ENCODE measurements around the gene PLP1.
"Not testable (repeated sequence)": the region's sequence is repeated elsewhere in the genome, so short reads cannot be mapped to it uniquely, and the experiment has no call there.

Gene PLP1, protein sequence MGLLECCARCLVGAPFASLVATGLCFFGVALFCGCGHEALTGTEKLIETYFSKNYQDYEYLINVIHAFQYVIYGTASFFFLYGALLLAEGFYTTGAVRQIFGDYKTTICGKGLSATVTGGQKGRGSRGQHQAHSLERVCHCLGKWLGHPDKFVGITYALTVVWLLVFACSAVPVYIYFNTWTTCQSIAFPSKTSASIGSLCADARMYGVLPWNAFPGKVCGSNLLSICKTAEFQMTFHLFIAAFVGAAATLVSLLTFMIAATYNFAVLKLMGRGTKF

DNA sequence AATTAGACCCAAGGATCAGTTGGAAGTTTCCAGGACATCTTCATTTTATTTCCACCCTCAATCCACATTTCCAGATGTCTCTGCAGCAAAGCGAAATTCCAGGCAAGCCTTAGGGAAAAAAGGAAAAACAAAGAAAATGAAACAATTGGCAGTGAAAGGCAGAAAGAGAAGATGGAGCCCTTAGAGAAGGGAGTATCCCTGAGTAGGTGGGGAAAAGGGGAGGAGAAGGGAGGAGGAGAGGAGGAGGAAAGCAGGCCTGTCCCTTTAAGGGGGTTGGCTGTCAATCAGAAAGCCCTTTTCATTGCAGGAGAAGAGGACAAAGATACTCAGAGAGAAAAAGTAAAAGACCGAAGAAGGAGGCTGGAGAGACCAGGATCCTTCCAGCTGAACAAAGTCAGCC, at the start of gene PLP1:
PLP1 (plus strand) TSS at position 295 of the 400 bp plus-strand sequence. CDS start 156 bp downstream, outside the sequence.
- no peak for DNase-seq

DNA sequence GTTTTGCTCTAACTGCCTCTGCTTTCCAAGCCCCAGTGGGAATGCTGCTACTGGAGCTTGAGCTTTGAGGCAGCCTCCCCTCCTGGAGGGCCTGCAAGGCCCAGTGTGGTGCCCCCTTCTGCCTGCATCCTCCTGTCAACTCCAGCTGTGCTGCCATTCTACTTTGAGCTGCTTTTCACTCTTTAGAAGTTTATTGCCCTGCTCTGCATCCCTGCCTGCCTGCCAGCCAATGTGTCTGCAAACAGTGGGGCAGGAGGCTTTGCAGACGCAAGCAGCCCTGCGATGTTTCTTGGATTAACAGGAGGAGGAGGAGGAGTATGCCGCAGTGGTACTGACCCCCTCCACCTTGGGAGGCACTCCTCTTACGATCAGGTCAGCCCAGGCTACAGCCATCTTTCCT, 49.5 kb upstream of the PLP1 start:
- no peak for DNase-seq

DNA sequence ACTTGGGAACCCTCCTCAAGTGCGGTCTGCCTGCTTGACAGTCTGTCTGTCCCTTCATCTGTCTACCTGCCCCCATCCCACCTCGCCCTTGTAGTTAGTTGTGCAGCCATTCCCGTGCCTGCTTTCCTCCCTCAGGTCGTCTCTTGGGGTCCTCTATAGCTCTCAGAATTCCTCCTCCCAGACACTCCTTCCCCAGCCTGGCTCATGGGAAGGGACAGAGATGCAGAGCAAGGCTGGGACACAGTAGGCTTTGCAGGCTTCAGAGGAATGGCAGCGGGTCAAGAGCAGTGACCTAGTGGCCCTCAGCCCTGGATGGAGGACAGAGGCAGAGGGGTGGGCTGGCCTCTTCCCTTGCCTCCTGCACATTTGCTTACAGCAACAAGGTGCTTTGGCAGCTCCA, 47.6 kb upstream of the PLP1 start:
- no peak for DNase-seq

DNA sequence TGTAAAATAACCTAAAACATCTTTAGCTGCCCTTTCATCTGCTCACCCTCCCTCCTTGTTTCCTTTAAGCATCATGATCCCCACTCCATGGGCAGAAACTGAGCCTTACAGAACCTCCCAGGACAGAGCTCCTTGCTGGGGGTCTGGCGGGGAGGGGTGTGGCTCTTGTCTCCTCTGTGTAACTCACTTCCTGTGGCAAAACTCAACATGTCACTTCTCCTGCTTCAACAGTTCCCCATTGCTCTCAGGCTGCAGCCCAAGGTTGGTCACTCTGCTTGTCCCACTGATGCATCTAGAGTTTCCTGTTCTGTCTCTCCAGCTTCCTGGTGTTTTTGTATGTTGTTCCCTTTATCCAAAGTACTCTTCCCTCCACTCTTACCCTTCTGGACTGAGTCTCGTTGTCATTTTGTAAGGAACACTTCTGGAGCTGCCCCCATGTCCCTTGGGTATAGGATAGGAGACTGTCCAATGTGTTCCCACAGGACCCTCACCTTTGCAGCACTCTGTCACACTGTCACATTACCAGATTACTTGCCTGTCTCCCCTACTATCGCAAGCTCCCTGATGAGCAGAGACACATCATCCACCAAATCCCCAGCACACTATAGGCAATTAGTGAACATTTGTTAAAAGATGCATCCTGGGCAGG, 46.4 kb upstream of the PLP1 start:
- DNase-seq = no peak

DNA sequence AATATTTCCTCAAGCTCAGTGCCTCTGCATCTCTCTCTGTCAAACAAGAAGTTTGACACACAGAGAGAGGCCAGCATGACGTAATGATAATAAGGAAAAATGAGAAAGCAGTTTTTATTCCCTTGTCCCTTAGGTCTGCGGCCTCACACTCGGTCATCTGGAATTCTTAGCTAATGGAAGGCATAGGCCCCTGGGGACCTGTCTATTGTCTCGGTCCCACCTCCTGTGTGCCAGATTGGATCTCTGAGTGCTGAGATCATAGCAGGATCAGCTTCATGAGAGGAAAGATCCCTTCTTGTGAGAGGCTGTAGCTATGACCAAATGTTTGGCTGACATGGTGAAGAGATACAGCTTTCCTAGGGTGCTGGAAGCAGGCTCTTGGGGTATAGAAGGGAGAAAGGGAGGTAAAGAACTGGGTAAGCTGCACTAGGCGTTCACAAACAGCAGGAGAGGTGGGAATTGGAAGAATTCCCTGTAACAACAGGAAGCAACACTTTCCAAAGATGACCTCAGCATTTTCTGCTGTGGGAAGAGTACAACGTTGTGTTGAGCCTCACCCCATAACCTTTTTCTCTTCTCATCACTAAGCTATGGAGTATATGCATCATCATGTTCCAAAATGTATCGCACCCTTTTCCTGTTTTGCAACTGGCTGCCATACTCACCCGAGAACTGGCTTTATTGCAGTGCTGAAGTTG, 45.7 kb upstream of the PLP1 start:
- peak; percentile 86 for DNase-seq

DNA sequence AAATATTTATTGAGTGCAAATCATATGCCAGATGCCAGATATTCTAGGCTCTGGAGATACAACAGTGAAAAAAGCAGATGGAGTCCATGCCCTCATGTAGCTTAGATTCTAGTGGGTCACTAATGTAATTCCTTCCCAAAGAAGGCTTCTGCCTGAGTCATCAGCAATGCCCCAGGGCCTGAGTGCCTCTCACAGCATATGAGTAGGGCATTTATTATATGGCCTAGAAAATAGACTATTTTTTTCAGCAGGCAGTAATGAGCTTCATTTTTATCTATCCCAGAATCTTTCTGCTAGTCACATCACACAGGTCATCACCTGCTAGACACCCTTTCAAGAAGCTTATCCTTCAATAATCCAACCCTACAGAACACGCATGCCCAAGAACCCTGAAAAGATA, 43.6 kb upstream of the PLP1 start:
- DNase-seq = no peak

DNA sequence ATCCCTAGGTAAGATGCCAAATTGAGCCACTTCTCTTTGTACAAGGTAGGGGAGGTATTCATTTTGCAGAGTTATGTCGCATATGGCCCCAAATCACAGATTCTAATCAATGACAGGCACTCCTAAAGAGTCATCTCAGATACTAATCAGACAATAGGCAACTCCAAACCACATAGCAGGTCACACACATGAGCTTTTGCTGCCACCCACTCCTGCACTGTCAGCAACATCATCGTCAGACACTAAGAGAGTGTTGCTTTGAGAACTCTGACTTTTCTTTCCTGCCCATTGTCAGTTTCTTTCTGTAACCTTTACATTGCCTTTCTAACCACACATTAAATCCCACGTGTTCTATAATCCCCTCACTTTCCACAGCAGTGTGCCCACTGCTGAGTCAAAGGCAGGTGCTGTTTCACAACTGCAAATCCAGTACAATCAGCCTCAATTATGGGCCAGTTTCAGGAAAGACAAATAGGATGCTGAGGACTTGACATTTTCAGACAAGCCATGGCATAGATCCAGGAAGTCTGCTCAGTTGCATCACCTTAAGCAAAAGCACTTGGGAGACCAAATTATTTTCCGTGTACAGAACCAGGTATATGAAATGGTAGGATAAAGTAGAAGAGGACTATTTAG, 42.4 kb upstream of the PLP1 start:
- DNase-seq = no peak

DNA sequence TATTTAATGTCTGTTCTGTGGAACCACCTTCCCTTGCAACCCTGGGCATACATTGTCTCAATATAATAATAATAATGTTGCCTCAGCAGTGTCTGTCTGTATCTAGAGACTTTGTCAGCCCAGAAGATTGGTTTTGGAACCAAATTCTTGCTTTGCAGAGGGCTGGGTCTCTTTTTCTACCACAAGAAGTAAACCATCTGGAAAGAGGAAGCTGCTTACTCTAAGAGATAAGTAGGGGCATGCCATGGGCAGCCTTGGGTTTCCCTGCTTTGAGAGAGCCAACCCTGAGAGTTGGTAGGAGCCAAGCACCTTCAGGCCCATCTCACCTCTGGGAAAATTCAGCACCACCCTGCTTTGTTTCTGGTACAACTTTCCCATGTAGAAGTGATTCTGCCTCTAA, 38.9 kb upstream of the PLP1 start:
- DNase-seq = no peak

DNA sequence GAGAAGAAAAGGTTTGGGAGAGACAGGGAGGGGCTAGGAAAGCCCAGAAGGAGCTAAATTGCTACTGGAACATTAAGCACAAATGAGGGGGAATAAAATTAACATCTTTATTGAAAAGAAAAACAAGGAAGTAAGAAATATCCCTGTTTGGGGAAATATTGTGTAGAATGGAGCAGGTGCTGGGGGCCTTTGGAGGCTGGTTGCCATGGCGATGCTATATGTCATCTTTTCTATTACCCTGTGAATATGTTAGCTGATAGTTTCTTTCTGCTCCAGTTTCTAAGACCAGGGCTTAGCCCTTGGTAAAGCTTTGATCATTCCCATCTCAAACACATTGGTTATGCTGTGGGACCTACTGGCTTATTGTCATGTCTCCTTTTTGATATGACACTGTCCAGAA, 37.2 kb upstream of the PLP1 start:
- DNase-seq = no peak

DNA sequence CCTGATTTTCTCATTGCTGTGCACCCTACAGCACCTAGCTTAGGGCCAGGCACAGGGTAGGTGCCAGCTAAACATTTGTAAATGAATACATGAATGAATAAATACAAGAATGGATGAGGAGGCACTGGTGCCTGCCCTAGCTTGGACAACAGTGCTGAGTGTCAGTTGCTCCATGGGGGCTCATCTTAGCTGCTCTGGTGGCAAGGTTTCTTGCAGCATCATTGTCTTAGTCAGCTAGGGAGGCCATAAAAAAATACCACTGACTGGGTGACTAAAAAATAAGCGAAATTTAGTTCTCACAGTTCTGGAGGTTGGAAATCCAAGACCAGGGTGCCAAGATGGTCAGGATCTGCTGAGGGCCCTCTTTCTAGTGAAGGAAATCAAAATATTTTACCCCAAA, 34.8 kb upstream of the PLP1 start:
- DNase-seq = no peak

DNA sequence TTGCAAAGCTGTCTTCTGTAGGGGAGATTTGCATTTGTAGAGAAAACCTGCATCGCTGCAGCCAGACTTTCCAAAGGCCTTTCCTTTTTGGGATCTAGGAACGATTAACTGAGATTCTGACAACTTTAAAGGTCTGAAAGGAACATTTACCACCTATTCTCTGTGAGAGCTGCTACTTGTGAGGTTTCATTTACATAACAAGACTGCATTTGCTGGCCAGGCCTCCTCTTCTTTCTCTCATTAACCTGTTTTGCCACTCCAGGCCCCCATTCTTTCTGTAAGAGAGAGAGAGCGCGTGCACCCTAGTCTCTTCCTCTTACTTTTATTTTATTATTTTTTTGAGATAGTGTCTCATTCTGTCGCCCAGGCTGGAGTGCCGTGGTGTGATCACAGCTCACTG, 34.3 kb upstream of the PLP1 start:
- DNase-seq = no peak

DNA sequence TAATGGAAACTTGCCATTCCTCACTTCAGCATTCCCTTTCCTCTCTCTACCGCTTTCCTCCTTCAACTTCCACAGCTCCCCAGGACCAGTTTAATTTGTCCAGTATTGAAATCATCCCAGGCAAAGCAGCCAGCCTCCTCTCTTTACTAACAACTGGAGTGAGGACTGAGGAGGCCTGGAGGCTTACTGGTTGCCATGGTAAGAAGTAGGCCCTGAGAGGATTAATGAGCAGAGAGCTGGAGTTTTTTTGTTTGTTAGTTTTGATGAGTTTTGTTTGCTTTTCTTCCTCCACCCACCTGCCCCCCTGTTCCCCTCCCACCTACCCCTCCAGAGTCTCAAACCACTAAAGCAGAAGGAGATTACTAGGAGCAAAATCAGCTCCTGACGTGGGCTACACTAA, 29.5 kb upstream of the PLP1 start:
- DNase-seq = no peak

DNA sequence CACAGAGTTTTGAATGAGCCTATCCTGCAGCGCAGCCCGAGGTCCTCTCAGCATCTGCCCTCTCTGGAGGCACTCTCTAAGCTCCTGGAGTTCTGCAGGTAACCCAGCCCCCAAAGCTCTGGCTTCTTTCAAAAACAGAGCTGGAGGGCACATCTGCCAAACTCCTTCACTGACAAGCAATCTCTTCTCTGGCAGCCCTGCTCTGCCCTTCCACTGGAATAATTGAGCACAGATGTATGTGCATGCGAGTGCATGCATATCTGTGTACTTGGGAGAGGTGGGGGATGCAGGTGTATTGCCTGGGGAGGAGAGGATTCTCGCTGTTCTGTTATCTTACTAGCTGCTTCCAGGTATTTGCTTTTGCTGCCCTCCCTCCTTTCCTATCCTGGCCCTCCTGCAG, 22.2 kb upstream of the PLP1 start:
- no peak for DNase-seq

DNA sequence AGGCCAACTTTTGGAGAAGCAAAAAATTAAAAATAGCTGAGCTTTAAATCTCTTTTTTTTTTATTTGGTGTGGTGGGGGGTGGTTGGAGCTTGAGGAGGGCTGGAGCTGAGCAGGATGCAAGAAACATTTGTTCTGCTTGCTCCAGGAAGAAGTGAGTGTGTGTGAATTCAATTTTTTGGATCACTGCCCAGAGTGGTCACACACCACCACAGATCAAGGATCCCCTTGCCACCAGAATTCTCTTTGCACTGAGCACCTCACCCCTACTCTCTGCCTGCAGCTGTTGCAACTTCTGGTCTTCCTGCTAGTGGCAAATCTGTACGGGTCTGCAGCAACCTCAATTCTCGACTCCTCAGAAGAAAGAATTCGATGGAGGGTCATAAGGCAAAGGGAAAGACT, 19.9 kb upstream of the PLP1 start:
- DNase-seq = no peak

DNA sequence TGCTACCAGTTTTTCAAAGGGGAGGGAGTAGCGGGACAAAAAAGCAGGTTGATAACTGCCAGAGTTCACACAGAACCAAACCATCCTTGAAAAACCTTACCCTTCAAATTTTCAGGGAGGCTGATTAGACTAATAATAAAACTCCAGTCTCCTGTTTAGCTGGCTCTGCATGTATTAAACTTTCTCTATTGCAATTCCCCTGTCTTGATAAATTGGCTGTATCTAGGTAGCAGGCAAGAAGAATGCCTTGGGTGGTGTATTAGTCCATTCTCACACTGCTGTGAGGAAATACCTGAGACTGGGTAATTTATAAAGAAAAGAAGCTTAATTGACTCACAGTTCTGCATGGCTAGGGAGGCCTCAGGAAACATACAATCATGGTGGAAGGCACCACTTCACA, 18.1 kb upstream of the PLP1 start:
- no peak for DNase-seq

DNA sequence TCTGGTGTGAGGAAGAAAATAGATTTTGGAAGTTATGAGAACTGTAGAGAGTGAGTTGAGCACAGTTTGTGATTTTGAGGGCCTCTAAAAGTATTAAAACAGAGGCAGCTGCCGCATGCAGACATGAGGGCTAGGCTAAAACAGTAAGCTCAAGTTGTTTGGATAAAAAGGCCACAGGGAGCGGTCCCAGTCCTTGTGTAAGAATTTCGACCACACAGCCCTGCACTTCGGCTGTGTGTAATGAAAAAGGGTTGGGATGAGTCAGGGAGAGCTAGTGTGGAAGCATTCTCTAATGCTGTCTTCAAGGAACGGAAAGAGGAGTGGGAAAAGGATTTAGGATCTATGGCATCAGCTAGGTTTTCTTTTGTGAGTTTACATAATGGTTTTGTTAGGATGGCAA, 13.1 kb upstream of the PLP1 start:
- peak; percentile 38 for DNase-seq

DNA sequence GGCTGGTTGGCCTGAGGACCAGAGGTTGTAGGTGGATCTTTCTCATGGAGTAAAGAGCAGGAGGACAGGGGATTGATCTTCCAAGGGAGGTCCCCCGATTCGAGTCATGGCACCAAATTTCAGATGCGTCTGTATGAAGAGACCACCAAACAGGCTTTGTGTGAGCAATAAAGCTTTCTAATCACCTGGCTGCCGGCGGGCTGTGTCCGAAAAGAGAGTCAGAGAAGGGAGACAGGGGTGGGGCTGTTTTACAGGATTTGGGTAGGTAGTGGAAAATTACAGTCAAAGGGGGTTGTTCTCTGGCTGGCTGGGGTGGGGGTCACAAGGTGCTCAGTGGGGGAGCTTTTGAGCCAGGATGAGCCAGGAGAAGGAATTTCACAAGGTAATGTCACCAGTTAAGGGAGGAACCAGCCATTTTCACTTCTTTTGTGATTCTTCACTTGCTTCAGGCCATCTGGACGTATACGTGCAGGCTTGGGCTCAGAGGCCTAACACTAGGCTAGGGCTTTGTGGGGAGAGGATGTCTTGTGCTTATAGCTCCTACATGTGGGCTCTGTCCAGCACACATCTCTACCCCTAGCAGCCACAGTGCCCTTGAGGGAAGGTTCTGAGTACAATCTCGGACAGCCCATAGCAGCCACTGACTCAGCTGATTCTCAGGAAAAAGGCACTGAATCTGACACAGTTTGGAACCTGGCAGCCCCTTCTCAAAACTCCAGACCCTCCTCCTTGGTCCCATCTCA, 9.7 kb upstream of the PLP1 start:
- not testable (repeated sequence) for DNase-seq

DNA sequence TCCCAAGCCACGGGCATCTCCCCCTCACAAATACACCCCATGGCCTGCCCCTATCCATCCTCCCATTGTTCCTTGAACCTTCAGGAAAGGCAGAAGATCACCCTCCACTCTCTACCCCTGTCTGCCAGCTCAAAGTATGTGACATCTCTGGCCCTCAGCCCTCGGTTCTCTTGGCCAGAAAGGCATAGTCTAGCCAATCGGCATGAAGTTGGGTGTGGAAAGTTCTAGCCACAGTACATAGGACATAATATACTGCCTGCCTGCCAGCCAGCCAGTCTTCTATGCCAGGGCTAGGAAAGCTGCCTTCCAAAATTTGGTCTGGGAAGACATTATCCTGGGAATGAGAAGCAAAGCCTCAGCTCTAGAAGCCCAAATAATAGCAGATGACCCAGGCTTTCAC, 3.2 kb upstream of the PLP1 start:
- no peak for DNase-seq

DNA sequence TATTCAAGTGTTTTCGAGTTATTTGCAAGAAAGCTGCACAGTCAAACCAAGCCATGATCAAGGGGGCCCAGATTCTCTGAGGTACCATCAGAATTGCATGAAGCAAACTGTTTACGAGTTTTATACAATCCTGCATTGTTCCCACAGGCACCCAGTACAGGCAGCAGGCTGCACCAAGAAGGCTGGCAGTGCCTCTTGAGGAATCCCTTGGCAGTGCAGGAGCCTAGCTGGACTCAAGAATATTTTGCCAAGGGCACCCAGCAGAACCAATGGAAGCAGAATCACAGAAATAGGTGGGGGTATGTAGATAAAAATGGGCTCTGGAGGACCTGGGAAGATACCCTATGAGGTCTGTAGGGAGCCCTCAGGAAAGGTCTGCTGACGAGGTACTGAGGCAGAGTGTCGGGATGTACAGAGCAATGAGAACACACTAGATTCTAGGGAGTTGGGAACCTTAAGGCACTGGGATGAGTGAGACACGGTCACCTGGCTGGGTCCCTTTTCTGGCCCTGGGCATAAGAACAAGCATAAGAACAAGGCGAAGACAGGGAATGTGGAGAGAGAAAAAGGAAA, 2.5 kb upstream of the PLP1 start:
- DNase-seq = peak; percentile 47

DNA sequence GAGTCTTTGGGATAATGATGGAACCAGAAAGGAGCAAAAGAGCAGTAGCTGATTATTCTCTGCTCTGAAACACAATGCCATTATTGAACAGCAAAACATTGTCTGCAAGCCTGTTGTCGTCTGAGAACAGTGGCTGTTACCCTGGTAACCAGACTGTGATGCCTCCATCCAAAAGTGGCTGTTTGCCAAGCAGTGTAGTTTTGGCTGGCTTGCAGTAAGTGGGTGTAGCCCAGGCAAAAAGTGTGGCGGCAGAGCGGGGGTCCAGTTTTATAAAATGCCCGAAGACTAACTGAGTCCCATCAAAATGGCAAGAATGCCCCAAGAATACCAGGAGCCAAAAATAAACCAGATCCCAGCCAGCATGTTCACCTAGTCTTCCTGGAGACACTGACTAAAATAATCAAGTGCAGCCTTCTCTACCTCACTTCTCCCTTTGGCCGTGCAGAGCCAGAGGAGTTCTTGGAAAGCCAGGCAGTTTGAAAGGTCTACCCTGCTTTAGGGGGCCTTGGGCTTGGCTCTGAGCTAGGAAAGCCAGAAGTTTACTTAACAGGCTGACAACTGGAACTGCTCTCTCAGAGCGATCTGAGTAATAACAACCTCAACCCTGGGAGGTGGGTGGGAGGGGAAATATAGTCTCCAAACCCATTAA, 2.6 kb downstream of the PLP1 start:
- no peak for DNase-seq

DNA sequence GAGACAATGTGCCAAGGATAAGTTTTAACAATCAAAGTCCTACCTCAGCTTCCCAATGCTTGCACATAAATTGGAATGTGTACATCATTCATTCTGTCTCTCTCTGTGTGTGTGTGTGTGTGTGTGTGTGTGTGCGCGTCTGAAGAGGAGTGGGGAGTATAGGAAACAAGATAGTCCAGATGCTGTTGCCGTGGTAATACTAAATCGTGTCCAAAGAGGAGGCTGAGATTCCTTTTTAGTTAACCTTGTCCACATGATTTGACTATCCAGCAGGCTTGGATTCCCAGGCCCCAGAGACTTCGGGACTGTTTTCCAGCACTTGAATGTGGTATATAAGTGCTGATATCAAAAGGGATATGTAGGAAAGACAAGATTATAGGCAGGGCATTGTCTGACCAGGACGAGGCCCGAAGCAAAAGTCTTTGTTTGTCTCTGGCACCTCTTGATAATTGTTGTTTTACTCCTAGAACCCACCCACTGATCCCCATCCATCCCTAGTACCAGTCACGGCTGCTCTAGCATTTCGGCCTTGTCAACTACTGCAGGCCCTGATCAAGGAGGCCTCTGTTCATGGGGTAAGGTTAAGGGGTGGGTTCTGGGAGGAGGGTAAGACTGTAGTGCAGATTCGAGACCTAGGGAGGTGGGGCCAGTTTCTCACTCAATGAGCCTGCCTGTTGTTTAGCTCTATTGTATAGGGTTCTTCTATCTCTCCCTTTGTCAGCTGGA, 3.9 kb downstream of the PLP1 start:
- no peak for DNase-seq

DNA sequence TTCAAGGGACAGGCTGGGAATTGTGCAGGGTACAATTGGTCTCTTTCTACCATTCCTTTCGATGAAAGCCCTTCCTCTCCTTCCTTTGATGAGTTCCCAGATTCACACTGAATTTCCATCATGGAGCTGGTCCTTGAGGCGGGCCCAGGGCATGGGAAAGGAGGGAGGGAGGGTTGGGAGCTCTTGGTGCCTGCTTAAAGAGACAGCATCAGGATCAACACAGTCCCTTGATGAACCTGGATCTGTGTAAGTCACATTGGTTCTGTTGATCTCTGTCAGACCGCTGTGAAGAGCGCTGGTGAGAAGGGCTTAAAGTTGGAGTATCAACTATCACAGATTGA, 4.4 kb downstream of the PLP1 start:
- DNase-seq = no peak

Measured in HCEC 1CT (cell line).